ENCODE results near the gene RNF213.
A peak's percentile ranks its signal among the peaks of the same experiment; 100 is the strongest.
"Not testable (repeated sequence)": the region's sequence is repeated elsewhere in the genome, so short reads cannot be mapped to it uniquely, and the experiment has no call there.

Gene RNF213

GRCh38 chr17:80224683-80225082, 36.0 kb upstream of the RNF213 start:
- ATAC-seq: no peak

- ATAC-seq: no peak
Measured at GRCh38 chr17:80225230-80225629, 35.4 kb upstream of the RNF213 start.

- no peak for ATAC-seq
Measured at GRCh38 chr17:80227156-80227555, 33.5 kb upstream of the RNF213 start.

GRCh38 chr17:80227666-80228065, 33.0 kb upstream of the RNF213 start:
- no peak for ATAC-seq

- ATAC-seq: no peak
Measured at GRCh38 chr17:80228477-80228876, 32.2 kb upstream of the RNF213 start.

GRCh38 chr17:80229011-80229410, 31.6 kb upstream of the RNF213 start:
- ATAC-seq: no peak

GRCh38 chr17:80232438-80232837, 28.2 kb upstream of the RNF213 start:
- ATAC-seq: no peak

GRCh38 chr17:80233202-80233601, 27.4 kb upstream of the RNF213 start:
- ATAC-seq: no peak

- ATAC-seq: no peak
Measured at GRCh38 chr17:80236911-80237310, 23.7 kb upstream of the RNF213 start.

- ATAC-seq: no peak
Measured at GRCh38 chr17:80237386-80237785, 23.3 kb upstream of the RNF213 start.

- ATAC-seq: no peak
Measured at GRCh38 chr17:80242505-80242904, 18.1 kb upstream of the RNF213 start.

- ATAC-seq: no peak
Measured at GRCh38 chr17:80243526-80244433, 16.9 kb upstream of the RNF213 start.

GRCh38 chr17:80244448-80244847, 16.2 kb upstream of the RNF213 start:
- ATAC-seq: not testable (repeated sequence)

- no peak for ATAC-seq
Measured at GRCh38 chr17:80244871-80245509, 15.7 kb upstream of the RNF213 start.

GRCh38 chr17:80245566-80246265, 14.9 kb upstream of the RNF213 start:
- no peak for ATAC-seq

GRCh38 chr17:80246266-80246681, 14.4 kb upstream of the RNF213 start:
- ATAC-seq: no peak

- no peak for ATAC-seq
Measured at GRCh38 chr17:80246726-80247125, 13.9 kb upstream of the RNF213 start.

- no peak for ATAC-seq
Measured at GRCh38 chr17:80247561-80247960, 13.1 kb upstream of the RNF213 start.

GRCh38 chr17:80248001-80248893, 12.4 kb upstream of the RNF213 start:
- no peak for ATAC-seq

GRCh38 chr17:80248894-80249710, 11.6 kb upstream of the RNF213 start:
- ATAC-seq: no peak

- no peak for ATAC-seq
Measured at GRCh38 chr17:80251966-80252365, 8.7 kb upstream of the RNF213 start.

- peak; percentile 68 to 70 for ATAC-seq
Measured at GRCh38 chr17:80252871-80253270, 7.8 kb upstream of the RNF213 start.

Measured in activated CD4-positive, CD25-positive, alpha-beta regulatory T cell treated with anti-CD3 and anti-CD28 coated beads, Interleukin-2, amount 50 U/mL, for 24 hours (primary cell).